ENCODE measurements around the gene KLRF2. TPM values are rescaled to one million over a fixed set of nuclear protein-coding genes. Genes with fewer than 3 reads are reported as not detected.

Gene KLRF2
- total RNA-seq, 2 experiments from 2014 or later: 0.29 TPM; not detected in 1

DNA sequence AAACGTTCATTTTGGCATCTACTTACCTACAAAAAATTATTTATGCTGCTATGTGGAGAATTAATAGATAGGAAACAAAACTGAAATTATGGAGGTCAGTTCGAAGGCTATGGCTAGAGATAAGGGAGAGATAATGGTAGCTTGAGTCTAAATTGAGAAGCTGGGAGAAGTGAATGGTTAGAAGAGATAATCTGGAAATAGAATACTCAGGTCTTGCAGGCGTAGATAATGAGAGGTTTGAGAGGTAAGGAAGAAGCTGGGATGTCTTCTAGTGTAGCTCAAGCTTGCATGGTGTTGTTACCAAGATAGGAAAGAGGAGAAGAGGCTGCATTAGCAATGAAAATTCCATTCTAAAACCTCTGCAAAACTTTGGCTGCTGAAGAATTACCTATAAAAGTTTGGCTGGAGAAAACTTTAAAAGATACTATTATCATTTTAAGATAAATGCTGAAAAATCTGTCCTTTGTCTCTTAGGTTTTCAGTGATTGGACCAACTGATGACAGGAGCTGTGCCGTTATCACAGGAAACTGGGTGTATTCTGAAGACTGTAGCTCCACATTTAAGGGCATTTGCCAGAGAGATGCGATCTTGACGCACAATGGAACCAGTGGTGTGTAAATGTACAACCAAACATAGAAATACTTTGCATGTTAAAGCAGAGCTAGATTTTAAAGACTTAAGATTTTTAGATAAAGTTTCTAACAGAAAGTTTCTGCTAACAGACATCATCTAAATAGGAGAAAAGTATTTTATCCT, 14.1 kb downstream of the KLRF2 start:
- Mint-ChIP-seq H3K27me3 (peaks cover 4% of the 10 kb centered on the region), H3K4me3 (no peak overlapping the region), H3K27ac (no peak overlapping the region), H3K36me3 (ENCODE audit: low read depth) (no peaks in the 10 kb centered on the region), H3K4me1 (peaks cover 4% of the 10 kb centered on the region), H3K9me3 (no peaks in the 10 kb centered on the region)
- DNase-seq: no peak
- ChIA-PET POLR2A (interaction anchor here (0.6 kb wide), 1 partner anchor 152 kb away, joined by 3 read pairs; no protein-coding TSS in a partner anchor), CTCF (interaction anchor here (0.7 to 1.6 kb wide), 4 partner anchors 8 to 153 kb away, joined by 3 to 7 read pairs (median 3); no protein-coding TSS in a partner anchor)

DNA sequence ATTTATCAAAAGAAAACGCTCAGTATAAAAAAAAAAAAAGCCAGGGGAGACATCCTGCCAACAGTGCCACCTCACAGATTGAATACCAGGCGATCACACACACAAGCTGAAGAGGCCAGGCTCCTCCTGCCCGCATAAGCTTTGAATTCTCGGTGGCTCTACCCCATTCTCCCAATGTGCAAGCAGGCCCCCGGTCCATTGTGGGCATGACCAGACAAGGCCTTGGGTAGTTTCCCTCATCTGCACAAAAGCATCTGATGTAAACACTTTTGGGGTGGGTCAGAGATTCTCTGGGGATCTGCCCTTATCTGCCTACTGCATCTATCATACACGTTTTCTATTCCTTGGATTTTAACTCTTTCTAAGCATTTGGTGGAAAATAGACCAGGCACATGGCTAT, 16.2 kb downstream of the KLRF2 start:
- H3K4me3 Mint-ChIP-seq: no peak overlapping the region
- CTCF ChIA-PET: interaction anchor here (1.1 kb wide), 1 partner anchor 12 kb away, joined by 3 read pairs; no protein-coding TSS in a partner anchor

DNA sequence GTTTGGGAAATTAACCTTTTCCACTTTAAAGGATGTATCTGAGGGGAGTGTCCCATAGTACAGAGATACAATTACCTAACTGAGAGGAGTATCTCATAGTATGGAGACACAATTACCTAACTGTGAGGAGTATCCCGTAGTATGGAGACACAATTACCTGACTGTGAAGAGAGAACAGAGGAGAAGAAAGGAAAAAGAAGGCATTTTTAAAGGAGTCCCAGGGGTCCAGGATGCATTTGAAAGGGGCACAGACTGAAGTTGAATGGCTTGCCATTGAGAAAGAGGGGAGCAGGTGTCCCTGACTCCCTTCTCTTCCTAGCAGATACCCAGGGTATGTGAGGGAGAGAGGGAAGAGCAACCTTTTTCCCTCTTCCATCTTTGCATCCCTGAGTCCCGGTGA, 17.9 kb downstream of the KLRF2 start:
- peaks cover 2% of the 10 kb centered on the region for H3K27me3 Mint-ChIP-seq
- no peak overlapping the region for H3K4me3 Mint-ChIP-seq
- POLR2A ChIA-PET: no interaction called here
- H3K9me3 Mint-ChIP-seq: peaks cover 26% of the 10 kb centered on the region
- peaks cover under 1% of the 10 kb centered on the region for H3K4me1 Mint-ChIP-seq
- DNase-seq: no peak
- CTCF ChIA-PET: interaction anchor here (1.4 to 1.8 kb wide), 2 partner anchors 22 to 45 kb away, joined by 4 to 5 read pairs; no protein-coding TSS in a partner anchor
- peaks cover 16% of the 10 kb centered on the region for H3K36me3 Mint-ChIP-seq (ENCODE audit: low read depth)
- no peak overlapping the region for H3K27ac Mint-ChIP-seq

More for the DNA sequence above, 16.2 kb downstream of the KLRF2 start:
- POLR2A ChIA-PET: no interaction called here
- H3K27ac Mint-ChIP-seq: no peak overlapping the region
- H3K36me3 Mint-ChIP-seq (ENCODE audit: low read depth): peaks cover 8% of the 10 kb centered on the region
- DNase-seq: no peak
- peaks cover 4% of the 10 kb centered on the region for H3K4me1 Mint-ChIP-seq
- H3K27me3 Mint-ChIP-seq: peaks cover 4% of the 10 kb centered on the region
- peaks cover 10% of the 10 kb centered on the region for H3K9me3 Mint-ChIP-seq

DNA sequence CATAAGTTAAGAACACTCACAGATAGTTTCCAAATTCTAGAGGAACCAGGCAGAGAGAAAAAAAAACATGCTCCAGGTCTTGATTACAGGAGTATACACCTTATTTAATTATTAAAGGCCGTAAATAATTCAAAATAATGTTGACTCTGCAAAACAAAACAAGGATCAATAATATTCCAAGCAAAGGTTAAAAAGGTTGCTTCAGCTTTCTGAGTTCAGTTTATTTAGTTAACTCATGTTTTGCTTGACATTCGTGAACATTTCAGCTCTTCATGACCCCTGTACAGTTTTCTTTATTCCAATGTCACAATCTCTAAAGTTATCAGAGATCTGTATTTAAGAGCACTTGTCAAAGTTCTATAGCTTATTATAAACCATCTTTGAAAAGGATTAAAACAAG, 19.6 kb downstream of the KLRF2 start:
- peaks cover 27% of the 10 kb centered on the region for H3K36me3 Mint-ChIP-seq (ENCODE audit: low read depth)
- ChIA-PET CTCF (interaction anchor here (1.0 to 1.8 kb wide), 3 partner anchors 9 to 47 kb away, joined by 3 to 5 read pairs (median 4); no protein-coding TSS in a partner anchor), POLR2A (no interaction called here)
- DNase-seq: no peak
- no peak overlapping the region for H3K4me3 Mint-ChIP-seq
- H3K9me3 Mint-ChIP-seq: peaks cover 35% of the 10 kb centered on the region
- no peaks in the 10 kb centered on the region for H3K27me3 Mint-ChIP-seq
- H3K27ac Mint-ChIP-seq: no peak overlapping the region
- peaks cover 6% of the 10 kb centered on the region for H3K4me1 Mint-ChIP-seq

DNA sequence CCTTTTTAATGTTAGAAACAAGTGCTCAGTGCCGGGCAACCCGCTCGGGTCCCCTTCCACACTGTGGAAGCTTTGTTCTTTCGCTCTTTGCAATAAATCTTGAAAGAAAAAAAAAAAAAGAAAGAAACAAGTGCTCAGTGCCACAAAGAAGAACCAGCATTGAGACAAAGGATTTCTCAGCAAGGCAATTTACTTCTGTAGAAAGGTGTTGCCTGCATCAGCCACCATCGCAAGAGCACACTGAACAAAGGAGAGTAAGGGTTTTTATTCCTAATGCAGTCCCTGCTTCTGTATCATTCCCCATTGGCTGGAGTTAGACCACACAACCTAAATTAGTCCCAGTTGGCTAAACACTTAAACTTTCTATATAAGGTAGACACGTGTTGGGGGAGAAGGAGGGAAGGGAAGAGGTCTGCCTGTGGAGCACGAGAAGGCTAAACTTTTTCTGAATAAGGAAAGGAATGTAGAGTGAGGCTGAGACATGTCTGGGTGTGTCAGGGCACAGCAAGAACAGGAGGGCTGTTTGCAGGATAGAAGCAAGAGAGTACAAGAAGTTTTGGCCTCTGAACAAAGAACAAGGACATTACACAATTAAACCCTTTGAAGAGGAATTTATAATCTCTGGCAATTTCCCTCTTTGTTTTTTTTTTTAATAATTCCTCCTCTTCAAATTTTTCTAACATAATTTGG, 21.4 kb downstream of the KLRF2 start:
- ChIA-PET POLR2A (interaction anchor here (0.6 kb wide), 1 partner anchor 11 kb away, joined by 3 read pairs; no protein-coding TSS in a partner anchor), CTCF (interaction anchor here (0.7 to 1.4 kb wide), 3 partner anchors 12 to 30 kb away, joined by 3 read pairs; no protein-coding TSS in a partner anchor)
- H3K4me3 Mint-ChIP-seq: no peak overlapping the region
- H3K9me3 Mint-ChIP-seq: peaks cover 42% of the 10 kb centered on the region
- H3K36me3 Mint-ChIP-seq (ENCODE audit: low read depth): peaks cover 36% of the 10 kb centered on the region
- DNase-seq: no peak
- H3K27ac Mint-ChIP-seq: no peak overlapping the region
- peaks cover 24% of the 10 kb centered on the region for H3K4me1 Mint-ChIP-seq
- H3K27me3 Mint-ChIP-seq: no peaks in the 10 kb centered on the region

DNA sequence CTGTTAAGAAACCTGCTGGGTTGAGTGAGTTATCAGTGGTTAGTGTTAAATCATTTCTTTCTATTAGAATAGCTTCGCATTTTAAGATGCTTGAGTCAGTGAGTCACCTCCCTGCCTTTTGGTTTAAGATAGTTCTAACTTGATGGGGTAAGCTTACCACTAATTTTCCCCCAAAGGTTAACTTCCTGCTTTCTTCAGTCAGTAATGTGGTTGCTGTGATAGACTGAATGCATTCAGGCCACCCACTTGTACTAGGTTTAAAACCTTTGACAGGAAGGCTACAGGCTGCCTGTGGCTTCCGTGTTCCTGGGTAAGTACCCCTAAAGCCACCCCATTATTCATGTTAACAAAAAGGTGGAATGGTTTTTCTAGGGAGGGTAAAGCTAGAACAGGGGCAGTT, 25.6 kb downstream of the KLRF2 start:
- peak overlapping the region; percentile 59 for H3K27ac Mint-ChIP-seq
- DNase-seq: peak; percentile 45
- peaks cover 66% of the 10 kb centered on the region for H3K36me3 Mint-ChIP-seq (ENCODE audit: low read depth)
- POLR2A ChIA-PET: no interaction called here
- H3K4me3 Mint-ChIP-seq: no peak overlapping the region
- no peaks in the 10 kb centered on the region for H3K27me3 Mint-ChIP-seq
- H3K4me1 Mint-ChIP-seq: peaks cover 35% of the 10 kb centered on the region
- CTCF ChIA-PET: interaction anchor here (0.6 to 2.0 kb wide), 9 partner anchors 11 to 247 kb away, joined by 3 to 6 read pairs (median 3); partner anchors contain the start of genes CD69 and CLEC2B
- peaks cover 71% of the 10 kb centered on the region for H3K9me3 Mint-ChIP-seq

DNA sequence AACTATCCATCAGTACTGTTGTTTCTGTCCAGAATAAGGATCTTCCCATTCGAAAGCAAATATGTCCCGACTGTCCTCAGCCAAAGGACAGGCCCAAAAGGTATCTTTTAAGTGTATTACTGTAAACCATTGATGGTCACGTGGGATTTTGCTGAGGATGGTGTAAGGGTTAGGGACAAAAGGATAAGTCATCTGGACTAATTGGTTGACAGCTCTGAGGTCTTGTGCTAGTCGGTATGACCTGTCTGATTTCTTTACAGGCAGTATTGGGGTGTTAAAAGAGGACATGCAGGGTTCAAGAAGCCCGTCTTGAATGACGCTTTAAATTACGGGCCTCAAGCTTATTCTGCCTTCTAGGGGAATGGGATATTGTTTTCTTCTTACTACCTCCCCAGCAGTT, 26.5 kb downstream of the KLRF2 start:
- Mint-ChIP-seq H3K36me3 (ENCODE audit: low read depth) (peaks cover 66% of the 10 kb centered on the region), H3K27me3 (no peaks in the 10 kb centered on the region), H3K27ac (no peak overlapping the region), H3K4me1 (peaks cover 39% of the 10 kb centered on the region), H3K9me3 (peaks cover 72% of the 10 kb centered on the region), H3K4me3 (no peak overlapping the region)
- ChIA-PET POLR2A (no interaction called here), CTCF (interaction anchor here (0.9 to 1.7 kb wide), 4 partner anchors 12 to 147 kb away, joined by 3 to 5 read pairs (median 4); partner anchors contain the start of gene CD69)
- DNase-seq: no peak

DNA sequence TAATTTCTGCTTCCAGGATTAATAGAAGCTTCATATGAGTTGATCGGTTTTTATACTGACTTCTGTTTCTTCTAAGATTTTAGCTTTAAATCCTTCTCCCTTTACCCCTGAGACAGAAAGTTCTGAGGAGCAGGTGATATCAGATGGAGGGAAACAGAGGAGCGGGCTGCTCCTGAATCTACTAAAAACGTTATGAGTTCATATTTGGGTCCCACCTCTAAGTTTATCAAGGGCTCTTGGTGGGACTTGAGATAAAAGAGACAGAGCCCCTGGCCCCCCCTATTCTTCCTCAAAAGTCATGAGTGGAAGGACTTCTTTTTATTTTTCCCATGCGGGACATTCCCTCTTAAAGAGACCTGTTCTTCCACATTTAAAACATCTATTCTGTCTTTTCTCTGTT, 27.1 kb downstream of the KLRF2 start:
- CTCF ChIA-PET: interaction anchor here (0.9 to 1.7 kb wide), 2 partner anchors 12 to 21 kb away, joined by 3 to 5 read pairs; no protein-coding TSS in a partner anchor
- Mint-ChIP-seq H3K27ac (no peak overlapping the region), H3K36me3 (ENCODE audit: low read depth) (peaks cover 63% of the 10 kb centered on the region), H3K4me3 (no peak overlapping the region), H3K9me3 (peaks cover 68% of the 10 kb centered on the region), H3K27me3 (no peaks in the 10 kb centered on the region), H3K4me1 (peaks cover 41% of the 10 kb centered on the region)
- no peak for DNase-seq
- POLR2A ChIA-PET: no interaction called here

DNA sequence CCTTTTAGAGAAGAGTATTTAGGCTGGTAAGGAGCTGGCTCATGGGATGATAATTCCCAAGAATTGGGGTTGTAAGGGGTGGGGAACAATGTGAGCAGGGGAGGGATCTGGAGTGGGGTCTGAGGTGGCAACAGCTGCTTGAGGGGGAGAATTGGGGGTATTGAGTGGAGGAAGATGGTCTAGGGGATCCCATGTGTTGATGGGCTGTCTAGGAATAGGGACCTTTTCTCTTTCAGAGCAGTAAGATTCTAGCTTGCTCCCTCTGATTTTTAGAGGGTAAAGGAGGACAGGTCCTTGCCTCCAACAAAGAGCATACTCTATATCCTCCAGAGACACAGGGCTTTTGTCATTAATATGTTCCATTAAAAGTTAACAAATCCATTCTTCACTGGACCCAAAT, 28.4 kb downstream of the KLRF2 start:
- DNase-seq: no peak
- Mint-ChIP-seq H3K27ac (no peak overlapping the region), H3K36me3 (ENCODE audit: low read depth) (peaks cover 58% of the 10 kb centered on the region), H3K4me1 (peaks cover 41% of the 10 kb centered on the region), H3K4me3 (no peak overlapping the region), H3K9me3 (peaks cover 64% of the 10 kb centered on the region), H3K27me3 (peaks cover 4% of the 10 kb centered on the region)
- POLR2A ChIA-PET: no interaction called here
- CTCF ChIA-PET: interaction anchor here (0.7 to 1.6 kb wide), 5 partner anchors 10 to 96 kb away, joined by 3 to 4 read pairs (median 3); no protein-coding TSS in a partner anchor

DNA sequence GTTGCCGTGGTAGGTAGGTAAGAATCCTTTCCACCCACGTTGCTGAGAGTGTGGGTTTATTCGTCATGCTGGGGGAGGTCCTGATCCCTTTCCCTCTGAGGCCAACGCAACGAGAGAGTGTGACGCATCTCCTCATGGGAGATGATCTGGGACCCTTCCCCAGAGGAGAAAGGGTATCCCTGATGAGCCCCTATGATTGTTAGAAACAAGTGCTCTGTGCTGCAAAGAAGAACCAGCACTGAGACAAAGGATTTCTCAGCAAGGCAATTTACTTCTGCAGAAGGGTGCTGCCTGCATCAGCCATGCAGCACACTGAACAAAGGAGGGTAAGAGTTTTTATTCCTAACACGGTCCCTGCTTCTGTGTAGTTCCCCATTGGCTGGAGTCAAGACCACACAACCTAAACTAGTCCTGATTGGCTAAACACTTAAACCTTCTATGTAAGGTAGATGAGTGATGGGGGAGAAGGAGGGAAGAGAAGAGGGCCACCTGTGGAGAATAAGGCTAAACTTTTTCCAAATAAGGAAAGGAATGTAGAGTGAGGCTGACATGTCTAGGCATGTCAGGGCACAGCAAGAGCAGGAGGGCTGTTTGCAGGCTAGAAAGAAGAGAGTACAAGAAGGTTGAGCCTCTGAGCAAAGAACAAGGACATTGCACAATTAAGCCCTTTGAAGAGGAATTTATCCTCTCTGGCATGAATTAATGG, 29.6 kb downstream of the KLRF2 start:
- CTCF ChIA-PET: no interaction called here
- Mint-ChIP-seq H3K4me1 (peaks cover 35% of the 10 kb centered on the region), H3K4me3 (no peak overlapping the region), H3K27ac (peak overlapping the region; percentile 28), H3K9me3 (peaks cover 58% of the 10 kb centered on the region), H3K36me3 (ENCODE audit: low read depth) (peaks cover 52% of the 10 kb centered on the region), H3K27me3 (peaks cover 6% of the 10 kb centered on the region)
- POLR2A ChIA-PET: no interaction called here
- no peak for DNase-seq

- Mint-ChIP-seq H3K27ac (no peak overlapping the region), H3K4me3 (no peak overlapping the region), H3K36me3 (ENCODE audit: low read depth) (peaks cover 46% of the 10 kb centered on the region), H3K4me1 (peaks cover 27% of the 10 kb centered on the region), H3K9me3 (peaks cover 58% of the 10 kb centered on the region), H3K27me3 (peaks cover 8% of the 10 kb centered on the region)
- ChIA-PET POLR2A (no interaction called here), CTCF (no interaction called here)
- no peak for DNase-seq
Observed at GRCh38 chr12:9911708-9912107, 30.4 kb downstream of the KLRF2 start.

- no peak overlapping the region for H3K4me3 Mint-ChIP-seq
- H3K27ac Mint-ChIP-seq: no peak overlapping the region
- peaks cover 13% of the 10 kb centered on the region for H3K36me3 Mint-ChIP-seq (ENCODE audit: low read depth)
- H3K27me3 Mint-ChIP-seq: peaks cover 18% of the 10 kb centered on the region
- DNase-seq: no peak
- peaks cover 22% of the 10 kb centered on the region for H3K4me1 Mint-ChIP-seq
- peaks cover 13% of the 10 kb centered on the region for H3K9me3 Mint-ChIP-seq
- ChIA-PET POLR2A (no interaction called here), CTCF (interaction anchor here (0.9 to 1.6 kb wide), 5 partner anchors 10 to 171 kb away, joined by 3 to 5 read pairs (median 3); no protein-coding TSS in a partner anchor)
Observed at GRCh38 chr12:9919443-9919842, 38.2 kb downstream of the KLRF2 start.

All from activated CD4-positive, alpha-beta T cell treated with anti-CD3 and anti-CD28 coated beads, Interleukin-2, amount 10 ng/mL, durations not matched to agents 7 days and 5 days (primary cell).